CD4-positive, alpha-beta T cell (primary cell): Measurements from ENCODE around the gene CHRNA7. TPM values are rescaled to one million over a fixed set of nuclear protein-coding genes. Genes with fewer than 3 reads are reported as not detected.

ENCODE experiments used
- ATAC-seq: fragments of 200-7000 bp; cut with Tn5 transposase; one replicate; pipeline ENCODE4 v1.10.0; 2022; ENCODE audit warnings: mild to moderate bottlenecking; ENCODE audit not compliant: poor library complexity
- CTCF ChIA-PET: fragments of 350-600 bp; sonication (Branson Sonifier 250); formaldehyde crosslinking; loops from one replicate; lab custom pipeline; 2021; ENCODE audit warnings: antibody characterized with exemption, inconsistent platforms; lab: Charles Lee
- POLR2A ChIA-PET: fragments of 350-600 bp; sonication (Branson Sonifier 250); formaldehyde crosslinking; loops from one replicate; lab custom pipeline; 2021; ENCODE audit warnings: antibody characterized with exemption, inconsistent platforms; lab: Charles Lee
- DNase-seq, 14 experiments: peaks; one replicate each; pipeline ENCODE4 v3.0.0-alpha.2; 2013 to 2020; ENCODE audit warnings: mixed read lengths in 2 of 14
- H3K27ac ChIP-seq, 2 donors: one replicate each; pipeline versions ENCODE4 v1.5.1 to v1.7.0; 2013; ENCODE audit warnings: low read length in 2 of 2, low read depth in 1 of 2, mild to moderate bottlenecking in 1 of 2
- H3K27me3 ChIP-seq, 2 experiments: 1 replicate in 1 of 2; 2 replicates in 1 of 2; pipeline versions ENCODE4 v1.6.1 to v1.7.0; 2013; ENCODE audit warnings: low read length in 2 of 2, control low read depth in 1 of 2, mild to moderate bottlenecking in 1 of 2, moderate library complexity in 1 of 2; ENCODE audit not compliant: insufficient read depth in 2 of 2, control insufficient read depth in 1 of 2
- H3K36me3 ChIP-seq: one replicate; pipeline ENCODE4 v1.6.1; 2013; ENCODE audit warnings: low read length, control low read depth; ENCODE audit not compliant: insufficient read depth
- H3K4me1 ChIP-seq: one replicate; pipeline ENCODE4 v1.6.1; 2013; ENCODE audit warnings: low read length, control low read depth; ENCODE audit not compliant: insufficient read depth
- H3K4me3 ChIP-seq: one replicate; pipeline ENCODE4 v1.5.1; 2013; ENCODE audit warnings: mild to moderate bottlenecking, low read length, moderate library complexity
- H3K9me3 ChIP-seq, 2 experiments: 1 replicate in 1 of 2; 2 replicates in 1 of 2; pipeline versions ENCODE4 v1.6.1 to v1.7.0; 2013; ENCODE audit warnings: low read length in 2 of 2, mild to moderate bottlenecking in 2 of 2, control low read depth in 1 of 2, moderate library complexity in 1 of 2; ENCODE audit not compliant: control insufficient read depth in 1 of 2, insufficient read depth in 1 of 2
- H3K27ac Mint-ChIP-seq: one replicate; pipeline ENCODE4 v1.8.0; 2020; ENCODE audit warnings: mixed read lengths
- H3K27me3 Mint-ChIP-seq: one replicate; pipeline ENCODE4 v1.8.0; 2021; ENCODE audit warnings: mixed read lengths
- H3K36me3 Mint-ChIP-seq: one replicate; pipeline ENCODE4 v1.8.0; 2021; ENCODE audit warnings: low read depth, mixed read lengths
- H3K4me1 Mint-ChIP-seq: one replicate; pipeline ENCODE4 v1.8.0; 2021; ENCODE audit warnings: low read depth, mixed read lengths
- H3K4me3 Mint-ChIP-seq: one replicate; pipeline ENCODE4 v1.8.0; 2020; ENCODE audit warnings: mild to moderate bottlenecking, mixed read lengths
- H3K9me3 Mint-ChIP-seq: one replicate; pipeline ENCODE4 v1.8.0; 2020; ENCODE audit warnings: mixed read lengths
- intact Hi-C, 2 experiments: fragments of 100-400 bp; cut with DNase I in 1 of 2; cut with micrococcal nuclease in 1 of 2; formaldehyde crosslinking; loops; one replicate each; pipeline versions ENCODE4 v1.15.1 to v1.9.0; 2023 to 2025; cut with DNase I, micrococcal nuclease
- total RNA-seq, 174 experiments: library from RNA in 2 of 174; stranded (reverse) in 2 of 174; gene quantifications; one replicate each; pipeline ENCODE4 v1.2.3 and lab custom pipeline; 2021 to 2026
- TF ChIP-seq, protein P1 (sequence below): fragments of 200-600 bp; IDR thresholded peaks from one replicate; pipeline ENCODE4 v1.8.0; 2022; ENCODE audit warnings: antibody characterized with exemption, mild to moderate bottlenecking

Gene CHRNA7
- total RNA-seq, 2 experiments from 2014 or later, result not detected

DNA sequence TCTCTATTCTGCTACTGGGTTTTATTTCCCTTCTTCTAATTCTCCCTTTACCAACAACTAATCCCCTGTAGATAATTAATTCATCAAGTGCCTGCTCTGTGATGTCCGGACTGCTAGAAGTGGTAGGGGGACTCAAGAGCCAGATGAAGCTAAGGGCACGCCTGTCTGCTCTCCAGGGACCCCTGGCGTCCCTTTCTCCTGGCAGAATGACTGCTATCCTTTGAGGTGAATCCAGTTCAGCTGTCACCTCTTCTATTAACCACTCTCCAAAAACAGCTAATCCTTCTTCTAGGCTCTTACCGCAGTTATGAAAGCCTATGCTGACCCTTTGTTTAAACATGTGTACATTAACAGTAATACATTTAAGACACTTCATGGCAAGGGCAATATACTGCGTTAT, 1.4 kb upstream of the CHRNA7 start:
- Histone ChIP-seq H3K27ac (no peak overlapping the region), H3K36me3 (no peaks in the 10 kb centered on the region), H3K9me3 (peaks cover 0 to 13% of the 10 kb centered on the region in 2 experiments), H3K4me1 (peaks cover 10% of the 10 kb centered on the region), H3K4me3 (no peak overlapping the region), H3K27me3 (peaks cover 46 to 57% of the 10 kb centered on the region in 2 experiments)
- Mint-ChIP-seq H3K9me3 (no peaks in the 10 kb centered on the region), H3K36me3 (no peaks in the 10 kb centered on the region), H3K4me3 (no peak overlapping the region), H3K27me3 (peaks cover 83% of the 10 kb centered on the region), H3K4me1 (peaks cover 8% of the 10 kb centered on the region), H3K27ac (no peak overlapping the region)
- intact Hi-C loops, result no loop called here
- ATAC-seq (no peak), DNase-seq (no peak)
- TF ChIP-seq, protein P1, sequence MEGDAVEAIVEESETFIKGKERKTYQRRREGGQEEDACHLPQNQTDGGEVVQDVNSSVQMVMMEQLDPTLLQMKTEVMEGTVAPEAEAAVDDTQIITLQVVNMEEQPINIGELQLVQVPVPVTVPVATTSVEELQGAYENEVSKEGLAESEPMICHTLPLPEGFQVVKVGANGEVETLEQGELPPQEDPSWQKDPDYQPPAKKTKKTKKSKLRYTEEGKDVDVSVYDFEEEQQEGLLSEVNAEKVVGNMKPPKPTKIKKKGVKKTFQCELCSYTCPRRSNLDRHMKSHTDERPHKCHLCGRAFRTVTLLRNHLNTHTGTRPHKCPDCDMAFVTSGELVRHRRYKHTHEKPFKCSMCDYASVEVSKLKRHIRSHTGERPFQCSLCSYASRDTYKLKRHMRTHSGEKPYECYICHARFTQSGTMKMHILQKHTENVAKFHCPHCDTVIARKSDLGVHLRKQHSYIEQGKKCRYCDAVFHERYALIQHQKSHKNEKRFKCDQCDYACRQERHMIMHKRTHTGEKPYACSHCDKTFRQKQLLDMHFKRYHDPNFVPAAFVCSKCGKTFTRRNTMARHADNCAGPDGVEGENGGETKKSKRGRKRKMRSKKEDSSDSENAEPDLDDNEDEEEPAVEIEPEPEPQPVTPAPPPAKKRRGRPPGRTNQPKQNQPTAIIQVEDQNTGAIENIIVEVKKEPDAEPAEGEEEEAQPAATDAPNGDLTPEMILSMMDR, result no peak
- POLR2A ChIA-PET, result no interaction called here
- CTCF ChIA-PET, result no interaction called here

DNA sequence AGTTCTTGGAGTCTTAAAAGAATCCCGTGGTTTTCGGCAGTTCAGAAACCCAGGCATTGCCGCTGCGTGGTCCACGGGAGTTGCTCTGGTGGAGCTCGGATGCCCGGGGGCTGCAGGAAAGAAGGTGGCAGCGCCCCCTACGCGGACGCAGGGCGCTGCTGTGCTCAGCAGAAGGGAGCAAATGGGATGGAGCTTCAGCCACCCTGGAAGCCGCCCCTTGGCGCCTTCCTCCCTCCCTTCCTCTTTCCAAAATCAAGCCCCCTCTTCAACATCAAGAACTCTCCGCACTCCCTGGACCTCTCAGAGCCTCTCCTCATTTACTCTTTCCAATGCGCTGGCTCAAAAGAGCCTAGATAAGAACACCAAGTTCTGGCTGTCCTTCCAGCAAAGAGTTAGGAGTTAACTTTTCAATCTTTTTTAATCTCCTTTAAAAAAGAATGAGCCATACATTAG, 880 bp upstream of the CHRNA7 start:
- CTCF ChIA-PET, result no interaction called here
- Histone ChIP-seq H3K4me1 (peaks cover 10% of the 10 kb centered on the region), H3K36me3 (no peaks in the 10 kb centered on the region), H3K4me3 (no peak overlapping the region), H3K27me3 (peaks cover 46 to 57% of the 10 kb centered on the region in 2 experiments), H3K9me3 (peaks cover 0 to 13% of the 10 kb centered on the region in 2 experiments), H3K27ac (no peak overlapping the region)
- Mint-ChIP-seq H3K4me3 (no peak overlapping the region), H3K27me3 (peaks cover 79% of the 10 kb centered on the region), H3K9me3 (no peaks in the 10 kb centered on the region), H3K4me1 (peaks cover 8% of the 10 kb centered on the region), H3K36me3 (no peaks in the 10 kb centered on the region), H3K27ac (no peak overlapping the region)
- ATAC-seq (no peak), DNase-seq (no peak)
- POLR2A ChIA-PET, result no interaction called here
- intact Hi-C loops, result no loop called here
- TF ChIP-seq, protein P1, result no peak

DNA sequence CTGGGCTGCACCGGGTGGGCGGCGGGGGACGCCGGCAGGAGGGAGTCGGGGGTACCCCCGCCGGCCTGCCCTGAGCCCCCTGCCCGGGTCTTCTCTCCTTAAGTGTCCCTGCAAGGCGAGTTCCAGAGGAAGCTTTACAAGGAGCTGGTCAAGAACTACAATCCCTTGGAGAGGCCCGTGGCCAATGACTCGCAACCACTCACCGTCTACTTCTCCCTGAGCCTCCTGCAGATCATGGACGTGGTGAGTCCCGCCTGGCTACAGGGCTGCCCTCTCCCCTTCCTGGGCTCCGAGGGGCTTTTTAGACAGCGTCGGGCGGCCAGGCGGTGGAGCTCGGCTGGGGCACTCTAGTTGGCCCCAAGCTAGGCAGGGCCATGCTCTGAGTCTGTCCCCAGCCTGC, 480 bp downstream of the CHRNA7 start:
- H3K36me3 ChIP-seq, result no peaks in the 10 kb centered on the region
- CTCF ChIA-PET, result no interaction called here
- no peak overlapping the region for H3K27ac ChIP-seq
- peaks cover 42 to 50% of the 10 kb centered on the region in 2 experiments for H3K27me3 ChIP-seq
- Mint-ChIP-seq H3K27ac (no peak overlapping the region), H3K4me3 (no peak overlapping the region), H3K4me1 (peaks cover 8% of the 10 kb centered on the region), H3K27me3 (peaks cover 78% of the 10 kb centered on the region), H3K36me3 (no peaks in the 10 kb centered on the region), H3K9me3 (no peaks in the 10 kb centered on the region)
- POLR2A ChIA-PET, result no interaction called here
- H3K4me1 ChIP-seq, result peaks cover 10% of the 10 kb centered on the region
- DNase-seq (no peak), ATAC-seq (no peak)
- peaks cover 0 to 13% of the 10 kb centered on the region in 2 experiments for H3K9me3 ChIP-seq
- TF ChIP-seq, protein P1, result no peak
- intact Hi-C loops, result loop anchor here in 1 of 2 experiments (10.0 kb wide), 1 partner anchor 54 kb away; no protein-coding TSS in a partner anchor
- no peak overlapping the region for H3K4me3 ChIP-seq
